ENCODE data around the gene C2CD2. TPM values are rescaled to one million over a fixed set of nuclear protein-coding genes. Genes with fewer than 3 reads are reported as not detected.

C2CD2 gene
- total RNA-seq, 1 experiment from 2014 or later: 13.6 TPM

- Mint-ChIP-seq H3K27me3 (ENCODE audit: unreplicated experiment) (no peaks in the 10 kb centered on the region), H3K36me3 (ENCODE audit: insufficient read depth, unreplicated experiment) (peaks cover 9% of the 10 kb centered on the region), H3K4me1 (ENCODE audit: low read depth, unreplicated experiment) (no peaks in the 10 kb centered on the region), H3K4me3 (ENCODE audit: low read depth, unreplicated experiment) (no peak overlapping the region), H3K9me3 (ENCODE audit: low read depth, unreplicated experiment) (no peaks in the 10 kb centered on the region), H3K27ac (ENCODE audit: unreplicated experiment) (no peak overlapping the region)
- intact Hi-C loops (cut with micrococcal nuclease; ENCODE audit: unreplicated experiment): no loop called here
- no peak for TF ChIP-seq CTCF (IDR thresholded peaks at IDR 0.05; ENCODE audit: unreplicated experiment)
- DNase-seq: no peak
- CTCF ChIA-PET: no interaction called here
- BruUV-seq (replicated peaks): no TSS peak
Observed at GRCh38 chr21:41906770-41907169, 47.0 kb downstream of the C2CD2 start.

GRCh38 chr21:41903559-41904351 is 50.1 kb downstream of the C2CD2 start:
- Mint-ChIP-seq H3K4me3 (ENCODE audit: low read depth, unreplicated experiment) (no peak overlapping the region), H3K9me3 (ENCODE audit: low read depth, unreplicated experiment) (no peaks in the 10 kb centered on the region), H3K4me1 (ENCODE audit: low read depth, unreplicated experiment) (no peaks in the 10 kb centered on the region), H3K27ac (ENCODE audit: unreplicated experiment) (no peak overlapping the region), H3K27me3 (ENCODE audit: unreplicated experiment) (no peaks in the 10 kb centered on the region), H3K36me3 (ENCODE audit: insufficient read depth, unreplicated experiment) (peaks cover 4% of the 10 kb centered on the region)
- intact Hi-C loops (cut with micrococcal nuclease; ENCODE audit: unreplicated experiment): no loop called here
- TF ChIP-seq CTCF (IDR thresholded peaks at IDR 0.05; ENCODE audit: unreplicated experiment): no peak
- BruUV-seq (replicated peaks): no TSS peak
- no peak for DNase-seq
- CTCF ChIA-PET: no interaction called here

DNA sequence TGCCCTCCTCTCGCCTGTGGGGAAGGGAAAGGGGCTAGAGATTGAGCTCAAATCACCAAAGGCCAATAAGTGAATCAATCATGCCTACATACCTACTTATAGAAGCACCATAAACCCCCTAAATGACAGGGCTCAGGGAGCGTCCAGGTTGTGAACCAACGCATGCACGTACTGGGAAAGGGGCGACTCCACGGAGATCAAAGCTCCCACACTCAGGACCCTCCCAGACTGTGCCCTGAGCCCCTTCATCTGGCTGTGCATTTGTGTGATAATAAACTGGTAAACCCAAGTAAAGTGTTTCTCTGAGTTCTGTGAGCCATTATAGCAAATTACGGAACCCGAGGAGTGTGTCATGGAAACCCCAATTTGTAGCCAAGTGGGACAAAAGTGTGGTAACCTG is 50.9 kb downstream of the C2CD2 start:
- no peak overlapping the region for H3K27ac Mint-ChIP-seq (ENCODE audit: unreplicated experiment)
- CTCF ChIA-PET: no interaction called here

GRCh38 chr21:41901782-41902181 is 52.0 kb downstream of the C2CD2 start:
- Mint-ChIP-seq H3K27me3 (ENCODE audit: unreplicated experiment) (no peaks in the 10 kb centered on the region), H3K36me3 (ENCODE audit: insufficient read depth, unreplicated experiment) (peaks cover 4% of the 10 kb centered on the region), H3K9me3 (ENCODE audit: low read depth, unreplicated experiment) (no peaks in the 10 kb centered on the region), H3K4me1 (ENCODE audit: low read depth, unreplicated experiment) (no peaks in the 10 kb centered on the region), H3K4me3 (ENCODE audit: low read depth, unreplicated experiment) (no peak overlapping the region), H3K27ac (ENCODE audit: unreplicated experiment) (no peak overlapping the region)
- CTCF ChIA-PET: interaction anchor here (0.5 to 0.8 kb wide), 2 partner anchors 11 to 13 kb away, joined by 4 to 5 read pairs; no protein-coding TSS in a partner anchor
- DNase-seq: no peak
- TF ChIP-seq CTCF (IDR thresholded peaks at IDR 0.05; ENCODE audit: unreplicated experiment): no peak
- BruUV-seq (replicated peaks): no TSS peak
- intact Hi-C loops (cut with micrococcal nuclease; ENCODE audit: unreplicated experiment): no loop called here

More for the DNA sequence above, 50.9 kb downstream of the C2CD2 start:
- Mint-ChIP-seq H3K4me3 (ENCODE audit: low read depth, unreplicated experiment) (no peak overlapping the region), H3K9me3 (ENCODE audit: low read depth, unreplicated experiment) (no peaks in the 10 kb centered on the region), H3K27me3 (ENCODE audit: unreplicated experiment) (no peaks in the 10 kb centered on the region), H3K36me3 (ENCODE audit: insufficient read depth, unreplicated experiment) (peaks cover 4% of the 10 kb centered on the region), H3K4me1 (ENCODE audit: low read depth, unreplicated experiment) (no peaks in the 10 kb centered on the region)
- no peak for DNase-seq
- intact Hi-C loops (cut with micrococcal nuclease; ENCODE audit: unreplicated experiment): no loop called here
- BruUV-seq (replicated peaks): no TSS peak
- TF ChIP-seq CTCF (IDR thresholded peaks at IDR 0.05; ENCODE audit: unreplicated experiment): no peak

Data from Calu3 (cell line).